Astrocyte (in vitro differentiated cells and primary cell): Measurements from ENCODE around the gene EFNA1. TPM values are rescaled to one million over a fixed set of nuclear protein-coding genes. Genes with fewer than 3 reads are reported as not detected.

Source experiments
- DNase-seq: peaks from one replicate; pipeline ENCODE4 v3.0.0-alpha.2; 2010; ENCODE audit warnings: low read depth
- FAIRE-seq: peaks from 2 replicates; lab custom pipeline; 2011; peaks lifted over from hg19 to GRCh38; lab: Jason Lieb, UNC
- H2AFZ ChIP-seq: 2 replicates; pipeline ENCODE4 v1.6.0; 2012; ENCODE audit warnings: low read depth, low read length, inconsistent platforms
- H3K27ac ChIP-seq: 2 replicates; pipeline ENCODE4 v1.5.1; 2011; ENCODE audit warnings: low read depth, low read length, inconsistent platforms
- H3K27me3 ChIP-seq: 2 replicates; pipeline ENCODE4 v1.6.0; 2011; ENCODE audit warnings: low read length, inconsistent platforms; ENCODE audit not compliant: insufficient read depth
- H3K36me3 ChIP-seq: 2 replicates; pipeline ENCODE4 v1.5.1; 2011; ENCODE audit warnings: low read length, inconsistent platforms; ENCODE audit not compliant: insufficient read depth
- H3K4me1 ChIP-seq: 2 replicates; pipeline ENCODE4 v1.5.1; 2011; ENCODE audit warnings: low read length, inconsistent platforms; ENCODE audit not compliant: insufficient read depth
- H3K4me2 ChIP-seq: 2 replicates; pipeline ENCODE4 v1.6.0; 2012; ENCODE audit warnings: low read length, inconsistent platforms
- H3K4me3 ChIP-seq: 2 replicates; pipeline ENCODE4 v1.5.1; 2011; ENCODE audit warnings: low read depth, mild to moderate bottlenecking, low read length, inconsistent platforms; ENCODE audit not compliant: insufficient read depth
- H3K79me2 ChIP-seq: 2 replicates; pipeline ENCODE4 v1.6.0; 2012; ENCODE audit warnings: mild to moderate bottlenecking, low read length, inconsistent platforms; ENCODE audit not compliant: insufficient read depth
- H3K9ac ChIP-seq: 2 replicates; pipeline ENCODE4 v1.6.0; 2012; ENCODE audit warnings: mild to moderate bottlenecking, low read length, inconsistent platforms
- H3K9me3 ChIP-seq: 2 replicates; pipeline ENCODE4 v1.5.1; 2012; ENCODE audit warnings: low read depth, mild to moderate bottlenecking, low read length, inconsistent platforms; ENCODE audit not compliant: insufficient read depth
- H4K20me1 ChIP-seq: 2 replicates; pipeline ENCODE4 v1.6.0; 2012; ENCODE audit warnings: low read length, inconsistent platforms; ENCODE audit not compliant: insufficient read depth
- H3K27ac Mint-ChIP-seq: one replicate; pipeline ENCODE4 v1.8.0; 2021; ENCODE audit warnings: mild to moderate bottlenecking, mixed read lengths; ENCODE audit not compliant: unreplicated experiment
- H3K27me3 Mint-ChIP-seq: one replicate; pipeline ENCODE4 v1.8.0; 2021; ENCODE audit warnings: low read depth, mixed read lengths; ENCODE audit not compliant: unreplicated experiment
- H3K36me3 Mint-ChIP-seq: one replicate; pipeline ENCODE4 v1.8.0; 2021; ENCODE audit warnings: low read depth, mixed read lengths; ENCODE audit not compliant: unreplicated experiment
- H3K4me1 Mint-ChIP-seq: one replicate; pipeline ENCODE4 v1.8.0; 2021; ENCODE audit warnings: low read depth, mixed read lengths; ENCODE audit not compliant: unreplicated experiment
- H3K4me3 Mint-ChIP-seq: one replicate; pipeline ENCODE4 v1.8.0; 2021; ENCODE audit warnings: mild to moderate bottlenecking, moderate library complexity, mixed read lengths; ENCODE audit not compliant: unreplicated experiment
- H3K9me3 Mint-ChIP-seq: one replicate; pipeline ENCODE4 v1.8.0; 2021; ENCODE audit warnings: mild to moderate bottlenecking, mixed read lengths; ENCODE audit not compliant: unreplicated experiment
- CTCF ChIP-seq: IDR thresholded peaks from 2 replicates; pipeline ENCODE4 v1.5.1; 2011; ENCODE audit warnings: low read depth, mild to moderate bottlenecking, inconsistent platforms, low read length, moderate library complexity; ENCODE audit not compliant: insufficient read depth
- EZH2 ChIP-seq: IDR thresholded peaks from 2 replicates; pipeline ENCODE4 v1.6.1; 2012; ENCODE audit warnings: mild to moderate bottlenecking, low read length, inconsistent platforms; ENCODE audit not compliant: insufficient read depth
- total RNA-seq: library from RNA; stranded (reverse); gene quantifications from 2 replicates; pipeline ENCODE4 v1.2.1, GENCODE V29; 2021

The EFNA1 gene
- total RNA-seq, 1 donor from 2014 or later = 16.4 TPM

- Mint-ChIP-seq H3K27ac (no peak overlapping the region), H3K27me3 (no peaks in the 10 kb centered on the region), H3K4me3 (no peak overlapping the region), H3K9me3 (no peaks in the 10 kb centered on the region), H3K36me3 (peaks cover 12% of the 10 kb centered on the region), H3K4me1 (peaks cover 13% of the 10 kb centered on the region)
- FAIRE-seq (no peak), DNase-seq (no peak)
- peaks cover 7% of the 10 kb centered on the region for H3K79me2 ChIP-seq
- H3K9ac ChIP-seq = no peak overlapping the region
- H3K27me3 ChIP-seq = no peaks in the 10 kb centered on the region
- no peak for TF ChIP-seq CTCF
- TF ChIP-seq EZH2 = no peak
- H3K36me3 ChIP-seq = peaks cover 8% of the 10 kb centered on the region
- H3K4me1 ChIP-seq = peaks cover 7% of the 10 kb centered on the region
- H3K4me2 ChIP-seq = no peak overlapping the region
- no peak overlapping the region for H3K4me3 ChIP-seq
- H2AFZ ChIP-seq = no peak overlapping the region
- no peaks in the 10 kb centered on the region for H3K9me3 ChIP-seq
- H3K27ac ChIP-seq = no peak overlapping the region
- peaks cover 16% of the 10 kb centered on the region for H4K20me1 ChIP-seq
These were observed 51.7 kb downstream of the EFNA1 start for GRCh38 chr1:155179112-155180031.

GRCh38 chr1:155181371-155182051 is 53.8 kb downstream of the EFNA1 start:
- peaks cover 8% of the 10 kb centered on the region for H3K36me3 ChIP-seq
- TF ChIP-seq EZH2 = no peak
- TF ChIP-seq CTCF = no peak
- H2AFZ ChIP-seq = no peak overlapping the region
- FAIRE-seq (no peak), DNase-seq (no peak)
- no peaks in the 10 kb centered on the region for H3K27me3 ChIP-seq
- H3K27me3 Mint-ChIP-seq = no peaks in the 10 kb centered on the region
- H3K4me2 ChIP-seq = no peak overlapping the region
- H3K79me2 ChIP-seq = no peaks in the 10 kb centered on the region
- H3K36me3 Mint-ChIP-seq = peaks cover 13% of the 10 kb centered on the region
- H3K4me3 Mint-ChIP-seq = no peak overlapping the region
- no peak overlapping the region for H3K27ac Mint-ChIP-seq
- no peaks in the 10 kb centered on the region for H3K9me3 Mint-ChIP-seq
- H3K4me1 ChIP-seq = no peaks in the 10 kb centered on the region
- H3K4me3 ChIP-seq = no peak overlapping the region
- H3K9me3 ChIP-seq = no peaks in the 10 kb centered on the region
- H3K9ac ChIP-seq = no peak overlapping the region
- peaks cover 11% of the 10 kb centered on the region for H4K20me1 ChIP-seq
- no peak overlapping the region for H3K27ac ChIP-seq
- H3K4me1 Mint-ChIP-seq = peaks cover 2% of the 10 kb centered on the region
